OCI-LY1 (cell line): ENCODE measurements around the gene FAM110A.
"Not testable (repeated sequence)": the region's sequence is repeated elsewhere in the genome, so short reads cannot be mapped to it uniquely, and the experiment has no call there.

Source experiments
- H2AFZ ChIP-seq: fragments of 200-600 bp; sonication (generic), shearing (Covaris generic); 2 replicates; pipeline ENCODE4 v1.6.0; 2014; ENCODE audit warnings: antibody characterized with exemption, mild to moderate bottlenecking, low read length
- H3F3A ChIP-seq: fragments of 200-600 bp; sonication (generic), shearing (Covaris generic); 2 replicates; pipeline ENCODE4 v1.6.0; 2014; ENCODE audit warnings: mild to moderate bottlenecking, antibody characterized with exemption, low read length, moderate library complexity; ENCODE audit not compliant: insufficient read depth
- H3K27ac ChIP-seq: fragments of 200-600 bp; sonication (generic); 2 replicates; pipeline ENCODE4 v1.5.1; 2014; ENCODE audit warnings: low read length, mixed run types, mild to moderate bottlenecking, low read depth; ENCODE audit not compliant: poor library complexity, severe bottlenecking
- H3K27me3 ChIP-seq: fragments of 200-600 bp; sonication (generic); 2 replicates; pipeline ENCODE4 v1.6.0; 2014; ENCODE audit warnings: antibody characterized with exemption, mild to moderate bottlenecking, low read length, moderate library complexity; ENCODE audit not compliant: insufficient read depth
- H3K36me3 ChIP-seq: fragments of 200-600 bp; sonication (generic); 2 replicates; pipeline ENCODE4 v1.6.1; 2014; ENCODE audit warnings: mild to moderate bottlenecking, antibody characterized with exemption, low read length, moderate library complexity, mixed read lengths; ENCODE audit not compliant: insufficient read depth
- H3K4me1 ChIP-seq: fragments of 200-600 bp; sonication (generic); 2 replicates; pipeline ENCODE4 v1.5.1; 2014; ENCODE audit warnings: mild to moderate bottlenecking, low read length, moderate library complexity; ENCODE audit not compliant: insufficient read depth, severe bottlenecking
- H3K4me2 ChIP-seq: fragments of 200-600 bp; sonication (generic), shearing (Covaris generic); 2 replicates; pipeline ENCODE4 v1.6.1; 2014; ENCODE audit warnings: low read length
- H3K4me3 ChIP-seq: fragments of 200-600 bp; sonication (generic); 2 replicates; pipeline ENCODE4 v1.5.1; 2014; ENCODE audit warnings: low read length, low read depth, mild to moderate bottlenecking, mixed read lengths; ENCODE audit not compliant: poor library complexity, severe bottlenecking
- H3K79me2 ChIP-seq: fragments of 200-600 bp; shearing (Covaris generic); 2 replicates; pipeline ENCODE4 v1.6.1; 2016; ENCODE audit warnings: mixed run types, low read length, mixed read lengths; ENCODE audit not compliant: insufficient read depth
- H3K9ac ChIP-seq: fragments of 200-600 bp; sonication (generic), shearing (Covaris generic); 2 replicates; pipeline ENCODE4 v1.6.1; 2014; ENCODE audit warnings: mild to moderate bottlenecking, low read length, mixed read lengths
- H3K9me2 ChIP-seq: fragments of 200-600 bp; sonication (generic), shearing (Covaris generic); 2 replicates; pipeline ENCODE4 v1.6.1; 2014; ENCODE audit warnings: low read depth, mild to moderate bottlenecking, low read length, mixed read lengths
- H3K9me3 ChIP-seq: fragments of 200-600 bp; shearing (Covaris generic); 2 replicates; pipeline ENCODE4 v1.6.1; 2014; ENCODE audit warnings: low read length, mixed read lengths
- H4K20me1 ChIP-seq: fragments of 200-600 bp; sonication (generic), shearing (Covaris generic); 2 replicates; pipeline ENCODE4 v1.6.0; 2016; ENCODE audit warnings: mild to moderate bottlenecking, low read length; ENCODE audit not compliant: insufficient read depth
- CTCF ChIP-seq: fragments of 200-600 bp; sonication (generic), shearing (Covaris generic); IDR thresholded peaks from 2 replicates; pipeline ENCODE4 v1.5.1; 2017; ENCODE audit warnings: mild to moderate bottlenecking, antibody characterized with exemption, low read length, moderate library complexity, mixed read lengths
- EZH2 ChIP-seq: fragments of 200-600 bp; sonication (generic), shearing (Covaris generic); IDR thresholded peaks from 2 replicates; pipeline ENCODE4 v1.8.0; 2017; ENCODE audit warnings: borderline replicate concordance, mixed run types, mild to moderate bottlenecking, antibody characterized with exemption, low read length, moderate library complexity, mixed read lengths

FAM110A gene

GRCh38 chr20:891706-892080, 58.2 kb downstream of the FAM110A start:
- H2AFZ ChIP-seq: no peak overlapping the region
- TF ChIP-seq EZH2: no peak
- TF ChIP-seq CTCF: no peak
- H3K27ac ChIP-seq: no peak overlapping the region
- H4K20me1 ChIP-seq: no peaks in the 10 kb centered on the region
- no peaks in the 10 kb centered on the region for H3K9me3 ChIP-seq
- no peaks in the 10 kb centered on the region for H3K9me2 ChIP-seq
- no peaks in the 10 kb centered on the region; the same call in 1 of the 2 replicates for H3K27me3 ChIP-seq
- no peaks in the 10 kb centered on the region for H3K79me2 ChIP-seq
- no peak overlapping the region for H3K4me3 ChIP-seq
- no peak overlapping the region for H3K4me2 ChIP-seq
- no peaks in the 10 kb centered on the region for H3K4me1 ChIP-seq
- no peaks in the 10 kb centered on the region for H3K36me3 ChIP-seq
- H3F3A ChIP-seq: no peaks in the 10 kb centered on the region
- no peak overlapping the region for H3K9ac ChIP-seq

- H4K20me1 ChIP-seq, H3K27me3 ChIP-seq, H3K9me2 ChIP-seq, H3K4me3 ChIP-seq, H3K9ac ChIP-seq, H3F3A ChIP-seq, H3K9me3 ChIP-seq, H3K27ac ChIP-seq, H3K79me2 ChIP-seq, H3K4me1 ChIP-seq, H3K4me2 ChIP-seq, H3K36me3 ChIP-seq, H2AFZ ChIP-seq: not testable (repeated sequence)
Observed at GRCh38 chr20:892371-892770, 58.9 kb downstream of the FAM110A start.
